GM12801 (cell line): ENCODE measurements around the gene HOXA10.

ENCODE experiments used
- CTCF ChIP-seq: IDR thresholded peaks from one replicate; pipeline ENCODE4 v1.5.1; 2011; ENCODE audit warnings: control low read depth; ENCODE audit not compliant: insufficient read length; ENCODE audit errors: extremely low read depth

Gene HOXA10

GRCh38 chr7:27133409-27134231, 40.5 kb downstream of the HOXA10 start:
- TF ChIP-seq CTCF, result no peak

GRCh38 chr7:27132978-27133377, 41.1 kb downstream of the HOXA10 start:
- TF ChIP-seq CTCF, result no peak

GRCh38 chr7:27132214-27132613, 41.9 kb downstream of the HOXA10 start:
- no peak for TF ChIP-seq CTCF

GRCh38 chr7:27131390-27131819, 42.7 kb downstream of the HOXA10 start:
- TF ChIP-seq CTCF, result no peak

- TF ChIP-seq CTCF, result no peak
Observed at GRCh38 chr7:27130540-27131389, 43.4 kb downstream of the HOXA10 start, which contains the start of gene HOXA4. Gene HOXA4, minus strand, starts transcription at chr7:27130757. Its CDS starts 24 bp downstream, at chr7:27130733.

- no peak for TF ChIP-seq CTCF
Observed at GRCh38 chr7:27129729-27130539, 44.2 kb downstream of the HOXA10 start.
